Measurements from ENCODE around the gene EBF3. TPM values are rescaled to one million over a fixed set of nuclear protein-coding genes. Genes with fewer than 3 reads are reported as not detected.

The EBF3 gene
- total RNA-seq, 1 donor from 2014 or later = 0.07 TPM

GRCh38 chr10:130003787-130004613, 39.9 kb upstream of the EBF3 start:
- H3K27ac ChIP-seq (ENCODE audit: low read depth, low read length) = no peak overlapping the region
- H3K9ac ChIP-seq (ENCODE audit: low read length) = no peak overlapping the region
- H3K79me2 ChIP-seq (ENCODE audit: insufficient read depth, low read length) = no peaks in the 10 kb centered on the region
- H2AFZ ChIP-seq (ENCODE audit: low read depth, low read length) = no peak overlapping the region
- H3K9me3 ChIP-seq (ENCODE audit: insufficient read depth, low read depth, low read length) = peaks cover 2% of the 10 kb centered on the region
- FAIRE-seq = no peak
- TF ChIP-seq CTCF (IDR thresholded peaks at IDR 0.05; ENCODE audit: insufficient read depth, low read depth, low read length) = no peak
- TF ChIP-seq EZH2 (IDR thresholded peaks at IDR 0.05; ENCODE audit: insufficient read depth, low read length) = no peak
- DNase-seq (ENCODE audit: low read depth) = no peak
- Mint-ChIP-seq H3K4me3 (ENCODE audit: unreplicated experiment) (no peak overlapping the region), H3K36me3 (ENCODE audit: low read depth, unreplicated experiment) (no peaks in the 10 kb centered on the region), H3K27me3 (ENCODE audit: low read depth, unreplicated experiment) (peaks cover 42% of the 10 kb centered on the region), H3K27ac (ENCODE audit: unreplicated experiment) (no peak overlapping the region), H3K9me3 (ENCODE audit: unreplicated experiment) (peaks cover 18% of the 10 kb centered on the region), H3K4me1 (ENCODE audit: low read depth, unreplicated experiment) (no peaks in the 10 kb centered on the region)
- H3K36me3 ChIP-seq (ENCODE audit: insufficient read depth, low read length) = no peaks in the 10 kb centered on the region
- H3K4me2 ChIP-seq (ENCODE audit: low read length) = no peak overlapping the region
- no peaks in the 10 kb centered on the region for H3K4me1 ChIP-seq (ENCODE audit: insufficient read depth, low read length)
- no peak overlapping the region for H3K4me3 ChIP-seq (ENCODE audit: insufficient read depth, low read depth, low read length)
- no peaks in the 10 kb centered on the region for H3K27me3 ChIP-seq (ENCODE audit: insufficient read depth, low read length)
- H4K20me1 ChIP-seq (ENCODE audit: insufficient read depth, low read length) = no peaks in the 10 kb centered on the region

- DNase-seq (ENCODE audit: low read depth) (no peak), FAIRE-seq (no peak)
- TF ChIP-seq CTCF (IDR thresholded peaks at IDR 0.05; ENCODE audit: insufficient read depth, low read depth, low read length) (no peak), EZH2 (IDR thresholded peaks at IDR 0.05; ENCODE audit: insufficient read depth, low read length) (no peak)
- Histone ChIP-seq H3K79me2 (ENCODE audit: insufficient read depth, low read length) (no peaks in the 10 kb centered on the region), H3K4me2 (ENCODE audit: low read length) (no peak overlapping the region), H3K4me3 (ENCODE audit: insufficient read depth, low read depth, low read length) (no peak overlapping the region), H3K36me3 (ENCODE audit: insufficient read depth, low read length) (no peaks in the 10 kb centered on the region), H3K9me3 (ENCODE audit: insufficient read depth, low read depth, low read length) (peaks cover 2% of the 10 kb centered on the region), H3K27ac (ENCODE audit: low read depth, low read length) (no peak overlapping the region), H2AFZ (ENCODE audit: low read depth, low read length) (no peak overlapping the region), H4K20me1 (ENCODE audit: insufficient read depth, low read length) (no peaks in the 10 kb centered on the region), H3K27me3 (ENCODE audit: insufficient read depth, low read length) (no peaks in the 10 kb centered on the region), H3K9ac (ENCODE audit: low read length) (no peak overlapping the region), H3K4me1 (ENCODE audit: insufficient read depth, low read length) (no peaks in the 10 kb centered on the region)
- Mint-ChIP-seq H3K4me3 (ENCODE audit: unreplicated experiment) (no peak overlapping the region), H3K27ac (ENCODE audit: unreplicated experiment) (no peak overlapping the region), H3K27me3 (ENCODE audit: low read depth, unreplicated experiment) (peaks cover 36% of the 10 kb centered on the region), H3K4me1 (ENCODE audit: low read depth, unreplicated experiment) (no peaks in the 10 kb centered on the region), H3K36me3 (ENCODE audit: low read depth, unreplicated experiment) (no peaks in the 10 kb centered on the region), H3K9me3 (ENCODE audit: unreplicated experiment) (peaks cover 18% of the 10 kb centered on the region)
Measured at GRCh38 chr10:130003166-130003565, 39.1 kb upstream of the EBF3 start.

GRCh38 chr10:130002606-130003005, 38.5 kb upstream of the EBF3 start:
- Histone ChIP-seq H2AFZ (ENCODE audit: low read depth, low read length) (no peak overlapping the region), H3K36me3 (ENCODE audit: insufficient read depth, low read length) (no peaks in the 10 kb centered on the region), H3K4me1 (ENCODE audit: insufficient read depth, low read length) (no peaks in the 10 kb centered on the region), H3K27ac (ENCODE audit: low read depth, low read length) (no peak overlapping the region), H3K4me2 (ENCODE audit: low read length) (no peak overlapping the region), H3K4me3 (ENCODE audit: insufficient read depth, low read depth, low read length) (no peak overlapping the region), H3K9me3 (ENCODE audit: insufficient read depth, low read depth, low read length) (peaks cover 2% of the 10 kb centered on the region), H3K79me2 (ENCODE audit: insufficient read depth, low read length) (no peaks in the 10 kb centered on the region), H4K20me1 (ENCODE audit: insufficient read depth, low read length) (no peaks in the 10 kb centered on the region), H3K9ac (ENCODE audit: low read length) (no peak overlapping the region), H3K27me3 (ENCODE audit: insufficient read depth, low read length) (no peaks in the 10 kb centered on the region)
- H3K4me1 Mint-ChIP-seq (ENCODE audit: low read depth, unreplicated experiment) = no peaks in the 10 kb centered on the region
- H3K4me3 Mint-ChIP-seq (ENCODE audit: unreplicated experiment) = no peak overlapping the region
- peaks cover 35% of the 10 kb centered on the region for H3K27me3 Mint-ChIP-seq (ENCODE audit: low read depth, unreplicated experiment)
- DNase-seq (ENCODE audit: low read depth) (no peak), FAIRE-seq (no peak)
- H3K9me3 Mint-ChIP-seq (ENCODE audit: unreplicated experiment) = peaks cover 18% of the 10 kb centered on the region
- no peak overlapping the region for H3K27ac Mint-ChIP-seq (ENCODE audit: unreplicated experiment)
- TF ChIP-seq EZH2 (IDR thresholded peaks at IDR 0.05; ENCODE audit: insufficient read depth, low read length) (no peak), CTCF (IDR thresholded peaks at IDR 0.05; ENCODE audit: insufficient read depth, low read depth, low read length) (no peak)
- H3K36me3 Mint-ChIP-seq (ENCODE audit: low read depth, unreplicated experiment) = no peaks in the 10 kb centered on the region

Data from astrocyte (in vitro differentiated cells and primary cell).